ENCODE data around the gene NABP2.

GRCh38 chr12:56267443-56268071 is 43.4 kb downstream of the NABP2 start:
- TF ChIP-seq CTCF (IDR thresholded peaks at IDR 0.05) = no peak
- no peak for TF ChIP-seq ZFX (IDR thresholded peaks at IDR 0.05; ENCODE audit: borderline replicate concordance)

All from 22Rv1 (cell line).